ENCODE data around the gene TP53I13.

GRCh38 chr17:29573871-29574731, 5.6 kb downstream of the TP53I13 start:
- TF ChIP-seq CTCF (IDR thresholded peaks at IDR 0.05; ENCODE audit: low read depth, low read length) (no peak), POLR2A (IDR thresholded peaks at IDR 0.05; ENCODE audit: extremely low read depth, insufficient read length) (no peak)
